ENCODE data around the gene MRPL20.
"Not testable (repeated sequence)": the region's sequence is repeated elsewhere in the genome, so short reads cannot be mapped to it uniquely, and the experiment has no call there.

The MRPL20 gene

DNA sequence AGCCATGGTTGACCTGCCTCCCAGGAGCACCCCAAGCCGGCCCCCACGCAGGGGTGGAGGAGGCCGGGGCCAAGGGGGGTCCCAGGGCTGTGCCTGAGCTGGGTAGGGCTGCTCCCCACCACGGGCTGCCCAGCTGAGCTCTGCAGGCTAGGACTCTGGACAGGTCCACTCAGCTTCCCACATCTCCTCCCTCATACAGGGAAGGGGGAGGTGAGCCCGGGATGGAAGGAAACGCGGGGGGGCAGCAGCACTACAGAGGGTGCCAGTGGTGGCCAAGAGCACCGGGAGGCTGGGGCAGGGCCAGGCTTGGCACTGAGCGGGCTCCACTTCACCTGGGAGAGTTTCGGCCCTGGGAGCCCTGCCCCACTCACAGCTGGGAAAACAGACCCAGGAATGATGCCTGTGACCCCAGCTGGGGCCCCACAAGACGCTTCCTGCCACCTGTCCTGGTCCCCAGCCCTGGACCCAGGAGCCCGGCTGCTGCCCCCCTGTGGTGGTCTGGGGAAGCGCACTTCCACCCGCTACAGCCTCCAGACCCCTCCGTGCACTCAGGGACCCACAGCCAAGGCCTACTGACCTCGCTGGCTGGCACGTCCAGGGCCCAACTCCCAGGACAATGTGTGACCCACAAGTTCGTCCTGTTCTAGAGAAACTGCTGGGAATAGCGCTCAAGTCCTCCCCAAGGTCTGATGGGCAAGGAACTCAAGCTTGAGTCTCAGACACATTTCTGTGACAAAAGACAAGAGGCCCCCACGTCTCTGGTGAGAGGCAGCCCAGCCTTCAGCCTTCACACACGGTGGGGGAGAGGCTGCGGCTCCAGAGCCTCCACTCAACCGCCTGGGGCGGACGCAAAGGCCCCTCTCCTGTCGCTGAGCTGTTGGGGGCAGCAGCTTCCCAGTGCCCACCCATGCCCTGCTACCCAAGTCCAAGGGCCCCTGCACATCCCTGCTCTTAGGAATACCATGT lies 35.1 kb downstream of the MRPL20 start:
- peak in 1 of 2 experiments; percentile 88 for DNase-seq (ENCODE audit: low spot score in 2 of 2)
- H3K27me3 ChIP-seq (ENCODE audit: low read depth) = no peaks in the 10 kb centered on the region
- no peak overlapping the region for H3K4me3 ChIP-seq
- no peaks in the 10 kb centered on the region for H3K9me3 ChIP-seq
- in situ Hi-C loops (cut with MboI; ENCODE audit: low sequenced_read_pairs) = no loop called here
- peaks cover 7% of the 10 kb centered on the region for H3K4me1 ChIP-seq
- H3K36me3 ChIP-seq (replicated peaks) = peaks cover 33% of the 10 kb centered on the region

- Histone ChIP-seq H3K4me1 (peaks cover 7% of the 10 kb centered on the region), H3K36me3 (replicated peaks) (peaks cover 32% of the 10 kb centered on the region), H3K9me3 (no peaks in the 10 kb centered on the region), H3K4me3 (no peak overlapping the region), H3K27me3 (ENCODE audit: low read depth) (no peaks in the 10 kb centered on the region)
- in situ Hi-C loops (cut with MboI; ENCODE audit: low sequenced_read_pairs) = no loop called here
- no peak for DNase-seq (ENCODE audit: low spot score in 2 of 2)
Observed at GRCh38 chr1:1371364-1371745, 35.7 kb downstream of the MRPL20 start.

DNA sequence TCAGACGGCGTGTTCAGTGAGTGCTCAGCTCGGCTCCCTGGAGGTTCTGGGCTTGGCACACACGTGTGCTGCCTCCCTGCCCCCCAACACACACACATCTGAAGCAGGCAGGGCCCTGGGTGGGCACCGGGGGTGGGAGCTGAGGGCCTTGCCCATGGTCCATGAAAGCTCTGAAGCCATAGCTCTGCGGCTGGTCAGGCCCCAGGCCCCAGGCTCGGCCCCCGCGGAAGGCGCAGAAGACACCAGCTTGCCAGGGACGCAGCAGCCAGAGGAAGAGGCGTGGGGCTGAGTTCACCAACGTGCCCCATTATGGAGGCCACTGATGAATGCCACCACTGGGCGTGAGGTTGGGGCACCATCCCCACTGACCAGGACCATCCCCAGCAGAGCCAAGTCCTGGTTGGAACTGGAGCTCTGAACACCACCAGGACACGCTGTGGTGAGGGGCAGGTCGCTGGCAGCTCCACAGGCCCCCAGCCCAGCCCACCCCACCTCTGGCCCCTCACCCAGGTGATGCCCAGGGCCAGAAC lies 36.3 kb downstream of the MRPL20 start:
- Histone ChIP-seq H3K36me3 (replicated peaks) (peaks cover 29% of the 10 kb centered on the region), H3K4me3 (no peak overlapping the region), H3K4me1 (peaks cover 7% of the 10 kb centered on the region), H3K9me3 (peaks cover 3% of the 10 kb centered on the region; the same call in 1 of the 2 replicates), H3K27me3 (ENCODE audit: low read depth) (no peaks in the 10 kb centered on the region)
- DNase-seq (ENCODE audit: low spot score in 2 of 2) = no peak
- in situ Hi-C loops (cut with MboI; ENCODE audit: low sequenced_read_pairs) = no loop called here

GRCh38 chr1:1370094-1370493 lies 37.0 kb downstream of the MRPL20 start:
- H3K4me3 ChIP-seq; H3K4me1 ChIP-seq; H3K9me3 ChIP-seq; H3K27me3 ChIP-seq (ENCODE audit: low read depth); DNase-seq (ENCODE audit: low spot score in 2 of 2); in situ Hi-C loops (cut with MboI; ENCODE audit: low sequenced_read_pairs): not testable (repeated sequence)
- peaks cover 29% of the 10 kb centered on the region for H3K36me3 ChIP-seq (replicated peaks)

DNA sequence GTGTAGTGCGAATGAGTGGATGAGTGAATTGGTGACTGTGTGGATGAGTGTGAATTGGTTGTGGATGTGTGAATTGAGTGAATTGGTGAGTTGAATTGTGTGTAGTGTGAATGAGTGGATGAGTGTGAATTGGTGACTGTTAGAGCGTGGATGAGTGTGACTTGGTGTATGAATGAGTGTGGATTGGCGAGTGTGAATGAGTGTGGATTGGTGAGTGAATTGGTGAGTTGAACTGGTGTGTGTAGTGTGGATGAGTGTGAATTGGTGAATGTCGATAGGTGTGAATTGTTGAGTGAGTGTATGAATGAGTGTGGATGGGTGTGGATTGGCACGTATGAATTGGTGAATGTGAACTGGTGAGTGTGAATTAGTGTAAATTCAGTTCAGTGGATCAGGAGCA lies 39.8 kb downstream of the MRPL20 start:
- no peak overlapping the region for H3K4me3 ChIP-seq
- no peaks in the 10 kb centered on the region for H3K27me3 ChIP-seq (ENCODE audit: low read depth)
- peaks cover 6% of the 10 kb centered on the region for H3K36me3 ChIP-seq (replicated peaks)
- no peak for DNase-seq (ENCODE audit: low spot score in 2 of 2)
- no peaks in the 10 kb centered on the region for H3K4me1 ChIP-seq
- in situ Hi-C loops (cut with MboI; ENCODE audit: low sequenced_read_pairs) = no loop called here
- peaks cover 4% of the 10 kb centered on the region; the same call in 1 of the 2 replicates for H3K9me3 ChIP-seq

DNA sequence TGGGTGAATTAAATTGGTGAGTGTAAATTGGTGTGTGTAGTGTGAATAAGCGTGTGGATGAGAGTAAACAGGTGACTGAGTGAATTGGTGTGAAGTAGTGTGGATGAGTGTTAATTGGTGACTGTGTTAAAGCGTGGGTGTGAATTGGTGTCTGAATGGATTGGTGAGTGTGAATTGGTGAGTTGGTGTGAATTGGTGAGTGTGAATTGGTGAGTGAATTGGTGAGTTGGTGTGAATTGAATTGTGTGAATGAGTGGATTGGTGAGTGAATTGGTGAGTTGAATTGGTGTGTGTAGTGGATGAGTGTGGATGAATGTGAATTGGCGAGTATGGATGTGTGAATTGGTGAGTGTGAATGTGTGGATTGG lies 40.4 kb downstream of the MRPL20 start:
- in situ Hi-C loops (cut with MboI; ENCODE audit: low sequenced_read_pairs) = no loop called here
- no peak for DNase-seq (ENCODE audit: low spot score in 2 of 2)
- Histone ChIP-seq H3K27me3 (ENCODE audit: low read depth) (no peaks in the 10 kb centered on the region), H3K9me3 (peaks cover 4% of the 10 kb centered on the region; the same call in 1 of the 2 replicates), H3K36me3 (replicated peaks) (peaks cover 4% of the 10 kb centered on the region; the same call in 1 of the 2 replicates), H3K4me3 (no peak overlapping the region), H3K4me1 (no peaks in the 10 kb centered on the region)

DNA sequence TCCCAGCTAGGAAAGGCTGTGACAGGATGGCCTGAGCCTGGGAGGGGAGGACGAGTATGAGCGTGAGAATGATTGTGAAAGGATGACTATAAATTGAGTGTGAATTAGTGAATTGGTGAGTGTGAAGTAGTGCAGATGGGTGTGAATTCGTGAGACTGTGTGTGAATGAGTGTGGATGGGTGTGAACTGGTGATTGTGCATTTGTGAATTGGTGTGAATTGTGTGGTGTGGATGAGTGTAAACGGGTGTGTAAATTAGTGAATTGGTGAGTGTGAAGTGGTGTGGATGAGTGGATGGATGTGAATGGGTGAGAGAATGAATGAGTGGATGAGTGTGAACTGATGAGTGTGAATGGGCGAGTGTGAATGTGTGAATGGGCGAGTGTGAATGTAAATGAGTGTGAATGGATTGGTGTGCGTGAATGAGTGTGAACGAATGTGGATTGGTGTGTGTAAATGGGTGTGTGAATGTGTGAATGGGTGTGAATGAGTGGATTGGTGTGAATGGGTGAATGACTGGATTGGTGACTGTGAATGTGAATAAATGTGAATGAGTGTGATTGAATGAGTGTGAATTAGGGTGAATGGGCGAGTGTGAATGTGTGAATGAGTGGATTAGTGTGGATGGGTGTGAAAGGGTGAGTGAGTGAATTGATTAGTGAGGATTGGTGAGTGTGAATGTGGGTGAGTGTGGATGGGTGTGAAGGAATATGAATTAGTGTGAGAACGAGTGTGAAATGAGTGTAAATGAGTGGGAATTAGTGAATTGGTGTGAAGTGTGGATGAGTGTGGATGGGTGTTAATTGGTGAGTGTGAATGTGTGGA lies 41.0 kb downstream of the MRPL20 start:
- in situ Hi-C loops (cut with MboI; ENCODE audit: low sequenced_read_pairs) = no loop called here
- no peaks in the 10 kb centered on the region for H3K27me3 ChIP-seq (ENCODE audit: low read depth)
- H3K9me3 ChIP-seq = peaks cover 4% of the 10 kb centered on the region; the same call in 1 of the 2 replicates
- no peak for DNase-seq (ENCODE audit: low spot score in 2 of 2)
- H3K36me3 ChIP-seq (replicated peaks) = no peaks in the 10 kb centered on the region
- no peak overlapping the region for H3K4me3 ChIP-seq
- H3K4me1 ChIP-seq = no peaks in the 10 kb centered on the region

DNA sequence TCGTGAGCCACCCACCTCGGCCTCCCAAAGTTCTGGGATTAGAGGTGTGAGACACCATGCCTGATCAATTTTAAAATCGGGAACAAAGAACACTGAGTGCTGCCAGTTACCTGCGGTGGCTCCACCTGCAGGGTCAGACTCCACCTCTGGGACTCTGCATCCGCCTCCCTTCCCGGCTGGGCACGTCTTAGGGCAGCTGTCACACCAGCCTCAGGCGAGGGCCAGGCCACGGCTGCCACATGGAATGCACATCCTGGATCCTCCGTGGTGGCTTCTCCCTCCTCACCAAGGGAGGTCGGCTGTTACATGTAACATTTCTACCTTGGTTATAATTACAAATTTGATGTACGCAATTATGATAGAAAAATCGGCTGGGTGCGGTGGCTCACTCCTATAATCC lies 42.8 kb downstream of the MRPL20 start:
- H3K4me1 ChIP-seq = no peaks in the 10 kb centered on the region
- H3K27me3 ChIP-seq (ENCODE audit: low read depth) = no peaks in the 10 kb centered on the region
- H3K36me3 ChIP-seq (replicated peaks) = no peaks in the 10 kb centered on the region
- H3K4me3 ChIP-seq = no peak overlapping the region
- in situ Hi-C loops (cut with MboI; ENCODE audit: low sequenced_read_pairs) = no loop called here
- no peak for DNase-seq (ENCODE audit: low spot score in 2 of 2)
- peaks cover 4% of the 10 kb centered on the region; the same call in 1 of the 2 replicates for H3K9me3 ChIP-seq

GRCh38 chr1:1361982-1362423 lies 45.1 kb downstream of the MRPL20 start:
- in situ Hi-C loops (cut with MboI; ENCODE audit: low sequenced_read_pairs) = no loop called here
- H3K9me3 ChIP-seq = peaks cover 4% of the 10 kb centered on the region; the same call in 1 of the 2 replicates
- DNase-seq (ENCODE audit: low spot score in 2 of 2) = no peak
- H3K4me1 ChIP-seq = no peaks in the 10 kb centered on the region
- H3K36me3 ChIP-seq (replicated peaks) = no peaks in the 10 kb centered on the region
- no peak overlapping the region for H3K4me3 ChIP-seq
- no peaks in the 10 kb centered on the region for H3K27me3 ChIP-seq (ENCODE audit: low read depth)

DNA sequence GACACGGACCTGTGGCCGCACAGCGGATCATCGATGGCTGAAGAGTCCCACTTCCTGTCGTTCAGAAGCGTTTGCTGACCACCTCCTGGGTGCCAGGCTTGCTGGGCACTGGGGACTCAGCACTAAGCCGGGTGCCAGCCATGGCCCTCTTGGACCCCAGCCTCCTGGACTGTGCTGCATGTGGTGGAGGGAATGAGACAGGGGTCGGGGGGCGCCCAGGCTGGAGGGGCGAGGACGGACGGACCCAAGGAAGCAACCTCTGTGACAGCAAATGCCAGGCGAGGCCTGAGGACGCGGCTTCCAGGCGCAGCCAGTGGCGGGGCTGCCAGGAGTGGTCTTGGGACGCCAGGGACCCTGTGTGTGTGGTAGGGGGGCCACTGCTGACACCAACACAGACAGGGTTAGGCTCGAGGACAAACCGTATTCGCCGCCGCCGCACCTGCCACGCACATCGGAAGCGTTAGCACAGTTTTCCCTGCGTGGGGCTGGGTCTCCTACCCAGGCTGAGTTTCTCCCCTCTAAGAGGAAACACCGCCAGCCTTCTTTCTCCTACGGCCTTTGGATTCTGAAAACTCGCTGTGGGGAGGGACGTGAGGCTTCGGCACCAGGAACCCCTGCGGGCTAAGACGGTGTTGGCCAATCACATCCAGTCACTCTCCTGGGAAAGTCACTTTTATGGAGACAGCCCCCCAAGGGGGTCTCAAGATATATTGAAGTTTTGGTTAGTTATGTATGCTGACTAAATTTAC lies 45.7 kb downstream of the MRPL20 start:
- Histone ChIP-seq H3K9me3 (peaks cover 4% of the 10 kb centered on the region; the same call in 1 of the 2 replicates), H3K4me3 (no peak overlapping the region), H3K4me1 (no peaks in the 10 kb centered on the region), H3K27me3 (ENCODE audit: low read depth) (no peaks in the 10 kb centered on the region), H3K36me3 (replicated peaks) (no peaks in the 10 kb centered on the region)
- in situ Hi-C loops (cut with MboI; ENCODE audit: low sequenced_read_pairs) = no loop called here
- DNase-seq (ENCODE audit: low spot score in 2 of 2) = no peak

- no peaks in the 10 kb centered on the region for H3K4me1 ChIP-seq
- H3K36me3 ChIP-seq (replicated peaks) = no peaks in the 10 kb centered on the region
- no peaks in the 10 kb centered on the region for H3K27me3 ChIP-seq (ENCODE audit: low read depth)
- DNase-seq (ENCODE audit: low spot score in 2 of 2) = no peak
- H3K9me3 ChIP-seq = no peaks in the 10 kb centered on the region
- H3K4me3 ChIP-seq = no peak overlapping the region
- in situ Hi-C loops (cut with MboI; ENCODE audit: low sequenced_read_pairs) = no loop called here
Observed at GRCh38 chr1:1360506-1361169, 46.5 kb downstream of the MRPL20 start.

- H3K4me3 ChIP-seq = no peak overlapping the region
- peaks cover under 1% of the 10 kb centered on the region for H3K27me3 ChIP-seq (ENCODE audit: low read depth)
- in situ Hi-C loops (cut with MboI; ENCODE audit: low sequenced_read_pairs) = no loop called here
- H3K4me1 ChIP-seq = no peaks in the 10 kb centered on the region; the same call in 1 of the 2 replicates
- H3K9me3 ChIP-seq = no peaks in the 10 kb centered on the region
- no peaks in the 10 kb centered on the region for H3K36me3 ChIP-seq (replicated peaks)
- no peak for DNase-seq (ENCODE audit: low spot score in 2 of 2)
Observed at GRCh38 chr1:1359664-1360468, 47.2 kb downstream of the MRPL20 start.

Measured in HAP-1 (cell line).